22Rv1 (cell line): Measurements from ENCODE around the gene ALDH8A1.
"Not testable (repeated sequence)": the region's sequence is repeated elsewhere in the genome, so short reads cannot be mapped to it uniquely, and the experiment has no call there.

Source experiments
- H3K27ac ChIP-seq: fragments of 450-650 bp; 2 replicates; pipeline ENCODE4 v1.5.1; 2017
- CTCF ChIP-seq: fragments of 450-650 bp; IDR thresholded peaks from 2 replicates; pipeline ENCODE4 v1.5.1; 2017; ENCODE audit warnings: mild to moderate bottlenecking
- ZFX ChIP-seq: fragments of 450-650 bp; IDR thresholded peaks from 2 replicates; pipeline ENCODE4 v1.6.1; 2017; ENCODE audit warnings: antibody characterized with exemption, borderline replicate concordance

ALDH8A1 gene

GRCh38 chr6:134898575-134898974, 51.3 kb downstream of the ALDH8A1 start:
- TF ChIP-seq ZFX (no peak), CTCF (no peak)
- no peak overlapping the region for H3K27ac ChIP-seq

GRCh38 chr6:134898166-134898565, 51.7 kb downstream of the ALDH8A1 start:
- H3K27ac ChIP-seq = not testable (repeated sequence)

- TF ChIP-seq CTCF (no peak), ZFX (no peak)
- no peak overlapping the region for H3K27ac ChIP-seq
These were observed 53.0 kb downstream of the ALDH8A1 start for GRCh38 chr6:134896910-134897309.

GRCh38 chr6:134894800-134895199, 55.1 kb downstream of the ALDH8A1 start:
- no peak for TF ChIP-seq ZFX
- no peak for TF ChIP-seq CTCF
- H3K27ac ChIP-seq = no peak overlapping the region

- TF ChIP-seq ZFX (no peak), CTCF (no peak)
- H3K27ac ChIP-seq = no peak overlapping the region
These were observed 57.5 kb downstream of the ALDH8A1 start for GRCh38 chr6:134892362-134892761.

- H3K27ac ChIP-seq = no peak overlapping the region
- TF ChIP-seq CTCF (no peak), ZFX (no peak)
These were observed 58.3 kb downstream of the ALDH8A1 start for GRCh38 chr6:134891633-134892032.

- TF ChIP-seq CTCF (no peak), ZFX (no peak)
- H3K27ac ChIP-seq = no peak overlapping the region
These were observed 61.6 kb downstream of the ALDH8A1 start for GRCh38 chr6:134888316-134888715.

- TF ChIP-seq CTCF = no peak
- TF ChIP-seq ZFX = no peak
These were observed 65.1 kb downstream of the ALDH8A1 start for GRCh38 chr6:134884752-134885151.

More at GRCh38 chr6:134884752-134885151, 65.1 kb downstream of the ALDH8A1 start:
- H3K27ac ChIP-seq = no peak overlapping the region
